ENCODE measurements around the gene SMIM29.

- TF ChIP-seq POLR2AphosphoS2 (IDR thresholded peaks at IDR 0.05; ENCODE audit: low read depth, low read length) (no peak), CTCF (IDR thresholded peaks at IDR 0.05 in 2 of 3, conservative IDR thresholded peaks at IDR 0.05 in 1 of 3; ENCODE audit: control insufficient read depth in 2 of 3, extremely low read depth in 1 of 3, insufficient read depth in 1 of 3, low read depth in 3 of 3, low read length in 3 of 3) (no peak), PBX3 (IDR thresholded peaks at IDR 0.05; ENCODE audit: insufficient replicate concordance, low read depth, low read length) (no peak), ATF2 (IDR thresholded peaks at IDR 0.05; ENCODE audit: low read length) (no peak), CBX5 (IDR thresholded peaks at IDR 0.05; ENCODE audit: low read depth) (no peak)
Observed at GRCh38 chr6:34218691-34219090, 30.1 kb downstream of the SMIM29 start.
